ENCODE measurements around the gene TNS1.

The TNS1 gene

GRCh38 chr2:217807025-217807424, 195.8 kb downstream of the TNS1 start:
- no peak for TF ChIP-seq CTCF (IDR thresholded peaks at IDR 0.05; ENCODE audit: low read depth, low read length)
- DNase-seq (ENCODE audit: extremely low read depth, low read depth): no peak

- no peak for TF ChIP-seq CTCF (IDR thresholded peaks at IDR 0.05; ENCODE audit: low read depth, low read length)
- DNase-seq (ENCODE audit: extremely low read depth, low read depth): no peak
Measured at GRCh38 chr2:217806482-217806765, 196.4 kb downstream of the TNS1 start.

- TF ChIP-seq CTCF (IDR thresholded peaks at IDR 0.05; ENCODE audit: low read depth, low read length): no peak
- no peak for DNase-seq (ENCODE audit: extremely low read depth, low read depth)
Measured at GRCh38 chr2:217805668-217806481, 196.9 kb downstream of the TNS1 start.

GRCh38 chr2:217804791-217805667, 197.8 kb downstream of the TNS1 start:
- DNase-seq (ENCODE audit: extremely low read depth, low read depth): no peak

GRCh38 chr2:217804338-217804737, 198.5 kb downstream of the TNS1 start:
- DNase-seq (ENCODE audit: extremely low read depth, low read depth): no peak
- no peak for TF ChIP-seq CTCF (IDR thresholded peaks at IDR 0.05; ENCODE audit: low read depth, low read length)

More at GRCh38 chr2:217804791-217805667, 197.8 kb downstream of the TNS1 start:
- TF ChIP-seq CTCF (IDR thresholded peaks at IDR 0.05; ENCODE audit: low read depth, low read length): no peak

GRCh38 chr2:217803653-217803960, 199.2 kb downstream of the TNS1 start:
- DNase-seq (ENCODE audit: extremely low read depth, low read depth): no peak
- no peak for TF ChIP-seq CTCF (IDR thresholded peaks at IDR 0.05; ENCODE audit: low read depth, low read length)
